Activated B cell treated with CpG ODN at 0.5 μM for 24 hours (primary cell): ENCODE measurements around the gene CHSY3. TPM values are rescaled to one million over a fixed set of nuclear protein-coding genes. Genes with fewer than 3 reads are reported as not detected.
"Not testable (repeated sequence)": the region's sequence is repeated elsewhere in the genome, so short reads cannot be mapped to it uniquely, and the experiment has no call there.

Experiments
- ATAC-seq: fragments of 200-7000 bp; cut with Tn5 transposase; one replicate; pipeline ENCODE4 v1.10.0; 2021; ENCODE audit warnings: low read depth, mild to moderate bottlenecking, moderate library complexity
- CTCF ChIA-PET: fragments of 350-600 bp; sonication (Branson Sonifier 250); formaldehyde crosslinking; loops from one replicate; lab custom pipeline; 2021; ENCODE audit warnings: antibody characterized with exemption; lab: Charles Lee
- POLR2A ChIA-PET: fragments of 350-600 bp; sonication (Branson Sonifier 250); formaldehyde crosslinking; loops from one replicate; lab custom pipeline; 2021; ENCODE audit warnings: antibody characterized with exemption; lab: Charles Lee
- DNase-seq: peaks from one replicate; pipeline ENCODE4 v3.0.0; 2022
- H3K27ac Mint-ChIP-seq: one replicate; pipeline ENCODE4 v1.8.0; 2020; ENCODE audit warnings: mixed read lengths
- H3K27me3 Mint-ChIP-seq: one replicate; pipeline ENCODE4 v1.8.0; 2021; ENCODE audit warnings: mixed read lengths
- H3K36me3 Mint-ChIP-seq: one replicate; pipeline ENCODE4 v1.8.0; 2021; ENCODE audit warnings: low read depth, mixed read lengths
- H3K4me1 Mint-ChIP-seq: one replicate; pipeline ENCODE4 v1.8.0; 2021; ENCODE audit warnings: mixed read lengths
- H3K4me3 Mint-ChIP-seq: one replicate; pipeline ENCODE4 v1.8.0; 2020; ENCODE audit warnings: mild to moderate bottlenecking, mixed read lengths
- H3K9me3 Mint-ChIP-seq: one replicate; pipeline ENCODE4 v1.8.0; 2020; ENCODE audit warnings: mixed read lengths
- intact Hi-C: fragments of 100-400 bp; cut with micrococcal nuclease; formaldehyde crosslinking; loops from one replicate; pipeline ENCODE4 v1.15.1; 2024
- total RNA-seq: library from RNA; stranded (reverse); gene quantifications from 2 replicates; pipeline ENCODE4 v1.2.3, GENCODE V29; 2022
- TF ChIP-seq, protein P1 (sequence below): fragments of 200-600 bp; IDR thresholded peaks from one replicate; pipeline ENCODE4 v1.8.0; 2022; ENCODE audit warnings: antibody characterized with exemption, mild to moderate bottlenecking

Gene CHSY3
- total RNA-seq, 1 donor from 2014 or later = not detected

DNA sequence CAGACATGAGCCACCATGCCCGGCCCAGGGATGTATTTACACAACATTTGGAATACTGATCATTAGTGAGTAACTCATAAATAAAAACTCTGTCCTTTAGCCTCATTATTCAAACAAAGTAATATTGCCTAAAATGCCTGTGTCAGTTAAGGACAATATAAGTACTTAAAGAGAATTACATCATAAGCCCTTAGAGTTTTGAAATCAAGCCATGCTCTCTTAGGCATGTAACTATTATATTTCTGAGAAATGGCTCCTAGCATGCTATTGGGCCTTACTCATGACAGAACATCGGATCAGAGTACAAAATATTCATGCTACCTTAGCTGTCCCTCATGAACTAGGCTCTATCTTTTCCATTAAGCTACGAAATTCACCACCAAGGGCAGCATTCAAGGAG lies 309.3 kb downstream of the CHSY3 start:
- ATAC-seq = no peak
- no peak for DNase-seq
- Mint-ChIP-seq H3K9me3 (peaks cover 1% of the 10 kb centered on the region), H3K27me3 (no peaks in the 10 kb centered on the region), H3K4me3 (no peak overlapping the region), H3K36me3 (no peaks in the 10 kb centered on the region), H3K27ac (no peak overlapping the region), H3K4me1 (no peaks in the 10 kb centered on the region)
- ChIA-PET CTCF (no interaction called here), POLR2A (interaction anchor here (0.6 kb wide), 1 partner anchor 24 kb away, joined by 3 read pairs; no protein-coding TSS in a partner anchor)
- TF ChIP-seq, protein P1, sequence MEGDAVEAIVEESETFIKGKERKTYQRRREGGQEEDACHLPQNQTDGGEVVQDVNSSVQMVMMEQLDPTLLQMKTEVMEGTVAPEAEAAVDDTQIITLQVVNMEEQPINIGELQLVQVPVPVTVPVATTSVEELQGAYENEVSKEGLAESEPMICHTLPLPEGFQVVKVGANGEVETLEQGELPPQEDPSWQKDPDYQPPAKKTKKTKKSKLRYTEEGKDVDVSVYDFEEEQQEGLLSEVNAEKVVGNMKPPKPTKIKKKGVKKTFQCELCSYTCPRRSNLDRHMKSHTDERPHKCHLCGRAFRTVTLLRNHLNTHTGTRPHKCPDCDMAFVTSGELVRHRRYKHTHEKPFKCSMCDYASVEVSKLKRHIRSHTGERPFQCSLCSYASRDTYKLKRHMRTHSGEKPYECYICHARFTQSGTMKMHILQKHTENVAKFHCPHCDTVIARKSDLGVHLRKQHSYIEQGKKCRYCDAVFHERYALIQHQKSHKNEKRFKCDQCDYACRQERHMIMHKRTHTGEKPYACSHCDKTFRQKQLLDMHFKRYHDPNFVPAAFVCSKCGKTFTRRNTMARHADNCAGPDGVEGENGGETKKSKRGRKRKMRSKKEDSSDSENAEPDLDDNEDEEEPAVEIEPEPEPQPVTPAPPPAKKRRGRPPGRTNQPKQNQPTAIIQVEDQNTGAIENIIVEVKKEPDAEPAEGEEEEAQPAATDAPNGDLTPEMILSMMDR = no peak
- intact Hi-C loops = no loop called here

DNA sequence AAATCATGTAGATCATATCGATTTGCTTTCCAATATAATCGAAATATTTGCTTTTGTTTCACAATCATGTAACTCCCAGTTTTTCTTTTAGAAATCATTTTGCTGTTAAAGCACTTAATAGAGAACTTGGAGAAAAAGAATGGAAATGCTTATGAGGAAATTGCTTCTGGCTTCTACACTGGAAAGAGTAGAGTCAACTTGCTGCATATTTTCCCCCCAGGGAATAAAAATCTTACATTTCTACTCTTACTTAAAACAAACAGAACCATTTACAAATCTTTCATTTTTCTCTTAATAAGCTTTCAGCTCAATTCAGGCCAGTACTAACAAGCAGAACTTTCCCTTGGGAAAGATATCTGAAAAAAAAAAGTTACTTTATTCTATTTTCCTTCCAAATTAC lies 312.0 kb downstream of the CHSY3 start:
- Mint-ChIP-seq H3K36me3 (no peaks in the 10 kb centered on the region), H3K4me1 (no peaks in the 10 kb centered on the region), H3K27me3 (no peaks in the 10 kb centered on the region), H3K27ac (no peak overlapping the region), H3K4me3 (no peak overlapping the region), H3K9me3 (peaks cover 1% of the 10 kb centered on the region)
- intact Hi-C loops = no loop called here
- ChIA-PET POLR2A (no interaction called here), CTCF (no interaction called here)
- TF ChIP-seq, protein P1 = no peak
- ATAC-seq (no peak), DNase-seq (no peak)

DNA sequence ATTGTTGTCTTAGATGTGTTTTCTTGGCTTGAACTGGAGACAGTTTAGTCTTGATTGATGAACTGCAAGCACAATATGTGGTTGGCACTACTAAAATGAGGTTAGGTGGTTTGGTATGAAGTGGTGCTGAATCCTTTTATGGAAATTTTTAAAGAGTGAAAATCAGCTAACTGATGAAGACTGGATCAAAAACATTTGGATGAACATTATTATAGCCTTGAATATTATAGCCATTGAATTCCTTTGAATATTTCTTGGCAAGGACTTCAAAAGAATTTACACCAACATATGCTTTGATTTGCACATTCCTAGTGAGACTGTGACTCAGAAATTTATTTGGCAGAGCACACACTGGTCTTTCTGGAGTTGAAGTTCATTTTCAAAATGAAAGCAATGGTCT lies 318.3 kb downstream of the CHSY3 start:
- H3K27ac Mint-ChIP-seq = no peak overlapping the region
- H3K36me3 Mint-ChIP-seq = no peaks in the 10 kb centered on the region
- no peak for DNase-seq
- intact Hi-C loops = no loop called here
- ATAC-seq = no peak
- no peaks in the 10 kb centered on the region for H3K4me1 Mint-ChIP-seq
- no peak overlapping the region for H3K4me3 Mint-ChIP-seq
- H3K27me3 Mint-ChIP-seq = no peaks in the 10 kb centered on the region
- POLR2A ChIA-PET = no interaction called here
- TF ChIP-seq, protein P1 = no peak
- peaks cover 7% of the 10 kb centered on the region for H3K9me3 Mint-ChIP-seq
- CTCF ChIA-PET = no interaction called here

DNA sequence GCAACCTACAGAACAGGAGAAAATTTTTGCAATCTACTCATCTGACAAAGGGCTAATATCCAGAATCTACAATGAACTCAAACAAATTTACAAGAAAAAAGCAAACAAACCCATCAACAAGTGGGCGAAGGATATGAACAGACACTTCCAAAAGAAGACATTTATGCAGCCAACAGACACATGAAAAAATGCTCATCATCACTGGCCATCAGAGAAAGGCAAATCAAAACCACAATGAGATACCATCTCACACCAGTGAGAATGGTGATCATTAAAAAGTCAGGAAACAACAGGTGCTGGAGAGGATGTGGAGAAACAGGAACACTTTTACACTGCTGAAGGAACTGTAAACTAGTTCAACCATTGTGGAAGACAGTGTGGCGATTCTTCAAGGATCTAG lies 322.3 kb downstream of the CHSY3 start:
- POLR2A ChIA-PET, H3K27me3 Mint-ChIP-seq, DNase-seq, H3K9me3 Mint-ChIP-seq, ATAC-seq, H3K36me3 Mint-ChIP-seq, H3K4me1 Mint-ChIP-seq, H3K27ac Mint-ChIP-seq, H3K4me3 Mint-ChIP-seq, intact Hi-C loops, CTCF ChIA-PET: not testable (repeated sequence)

DNA sequence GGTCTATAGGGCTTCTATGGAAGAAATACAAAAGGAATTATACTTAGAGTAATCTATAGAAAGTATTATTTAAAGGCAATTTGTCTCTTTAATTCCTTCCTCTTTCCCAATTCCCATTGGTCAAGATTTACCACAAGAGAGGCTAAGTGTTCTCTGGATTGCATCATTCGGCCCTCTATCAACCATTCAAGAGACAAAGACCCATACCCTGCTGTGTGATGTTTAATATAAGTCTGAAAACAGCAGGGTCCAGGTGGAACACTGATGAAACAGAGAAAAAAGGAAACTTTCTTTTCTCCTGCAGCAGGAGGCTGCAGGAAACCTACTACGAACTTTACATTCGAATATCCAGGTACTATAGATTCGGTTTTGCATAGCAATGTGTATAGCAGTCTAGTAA lies 323.4 kb downstream of the CHSY3 start:
- ChIA-PET CTCF (no interaction called here), POLR2A (no interaction called here)
- Mint-ChIP-seq H3K27ac (no peak overlapping the region), H3K4me3 (no peak overlapping the region), H3K9me3 (peaks cover 10% of the 10 kb centered on the region), H3K36me3 (no peaks in the 10 kb centered on the region), H3K4me1 (no peaks in the 10 kb centered on the region), H3K27me3 (no peaks in the 10 kb centered on the region)
- DNase-seq (no peak), ATAC-seq (no peak)
- TF ChIP-seq, protein P1 = no peak
- intact Hi-C loops = no loop called here

DNA sequence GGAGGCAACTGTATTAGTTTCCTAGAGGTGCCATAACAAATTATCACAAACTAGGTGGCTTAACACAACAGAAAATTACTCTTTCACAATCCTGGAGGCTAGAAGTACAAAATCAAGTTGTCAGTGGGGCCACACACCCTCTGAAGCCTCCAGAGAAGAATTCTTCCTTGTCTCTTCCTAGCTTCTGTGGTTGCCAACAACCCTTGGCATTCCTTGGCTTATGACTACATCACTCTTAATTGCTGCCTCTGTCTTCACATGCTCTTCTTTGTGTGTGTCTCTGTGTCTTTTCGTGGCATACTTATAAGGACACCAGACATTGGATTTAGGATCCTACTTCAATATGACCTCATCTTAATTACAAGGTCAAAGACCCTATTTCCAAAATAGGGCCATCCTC lies 327.5 kb downstream of the CHSY3 start:
- ChIA-PET CTCF (no interaction called here), POLR2A (no interaction called here)
- TF ChIP-seq, protein P1 = no peak
- no peak overlapping the region for H3K27ac Mint-ChIP-seq
- ATAC-seq (no peak), DNase-seq (no peak)
- no peaks in the 10 kb centered on the region for H3K4me1 Mint-ChIP-seq
- H3K4me3 Mint-ChIP-seq = no peak overlapping the region
- intact Hi-C loops = no loop called here
- no peaks in the 10 kb centered on the region for H3K36me3 Mint-ChIP-seq
- H3K9me3 Mint-ChIP-seq = peaks cover 9% of the 10 kb centered on the region
- H3K27me3 Mint-ChIP-seq = no peaks in the 10 kb centered on the region
